ENCODE measurements around the gene TSC1. TPM values are rescaled to one million over a fixed set of nuclear protein-coding genes. Genes with fewer than 3 reads are reported as not detected.

The TSC1 gene
- total and polyA plus RNA-seq, 2 experiments from 2014 or later: 18.8 to 22.4 TPM

DNA sequence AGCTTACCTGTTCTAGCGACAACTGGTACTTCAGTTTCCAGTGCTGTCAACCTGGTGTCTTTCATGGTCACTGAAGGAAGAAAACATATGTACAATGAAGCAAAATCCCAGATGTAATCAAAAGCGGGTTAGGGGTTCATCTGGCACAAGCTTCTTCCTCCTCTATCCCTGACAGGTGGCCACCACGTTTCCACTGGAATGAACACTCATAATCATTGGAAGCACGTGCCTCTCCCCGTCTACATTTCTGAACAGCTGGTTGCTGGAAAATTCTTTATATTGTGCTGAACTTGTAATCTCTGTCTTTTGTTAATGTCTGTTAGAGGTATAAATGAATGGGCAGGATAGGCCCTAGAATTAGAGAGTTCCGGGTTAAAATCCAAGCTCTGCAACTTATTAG is 9.4 kb downstream of the TSC1 start:
- Histone ChIP-seq H3K36me3 (ENCODE audit: low read depth) (peaks cover 9% of the 10 kb centered on the region; the same call in 1 of the 2 replicates), H3K9ac (no peak overlapping the region), H3F3A (ENCODE audit: insufficient read depth) (no peaks in the 10 kb centered on the region), H3K9me2 (ENCODE audit: insufficient read depth) (no peaks in the 10 kb centered on the region), H3K79me2 (ENCODE audit: insufficient read depth) (peaks cover 95% of the 10 kb centered on the region), H3K27ac (no peak overlapping the region), H3K4me2 (ENCODE audit: unreplicated experiment) (no peak overlapping the region), H3K27me3 (replicated peaks; ENCODE audit: insufficient read depth) (no peaks in the 10 kb centered on the region), H3K4me1 (ENCODE audit: insufficient read depth) (0 out of 2 replicates have a peak, but pooled peaks cover 7% of the 10 kb centered on the region), H2AFZ (no peak overlapping the region), H4K20me1 (ENCODE audit: insufficient read depth) (no peaks in the 10 kb centered on the region; the same call in 1 of the 2 replicates), H3K9me3 (ENCODE audit: low read depth) (no peaks in the 10 kb centered on the region), H3K4me3 (no peak overlapping the region)
- no peak for DNase-seq
- in situ Hi-C loops (cut with MboI): no loop called here
- TF ChIP-seq EZH2 (IDR thresholded peaks at IDR 0.05; ENCODE audit: insufficient read depth, poor library complexity, severe bottlenecking) (no peak), EZH2phosphoT487 (IDR thresholded peaks at IDR 0.05; ENCODE audit: insufficient read depth, low read depth) (no peak)
- WGBS, 2 experiments (ENCODE audit: low coverage in 1 of 2, low lambda C conversion rate in 2 of 2, missing lambda C conversion rate in 2 of 2): 51 to 53% methylated on average over 6 of the region's 6 CpGs

DNA sequence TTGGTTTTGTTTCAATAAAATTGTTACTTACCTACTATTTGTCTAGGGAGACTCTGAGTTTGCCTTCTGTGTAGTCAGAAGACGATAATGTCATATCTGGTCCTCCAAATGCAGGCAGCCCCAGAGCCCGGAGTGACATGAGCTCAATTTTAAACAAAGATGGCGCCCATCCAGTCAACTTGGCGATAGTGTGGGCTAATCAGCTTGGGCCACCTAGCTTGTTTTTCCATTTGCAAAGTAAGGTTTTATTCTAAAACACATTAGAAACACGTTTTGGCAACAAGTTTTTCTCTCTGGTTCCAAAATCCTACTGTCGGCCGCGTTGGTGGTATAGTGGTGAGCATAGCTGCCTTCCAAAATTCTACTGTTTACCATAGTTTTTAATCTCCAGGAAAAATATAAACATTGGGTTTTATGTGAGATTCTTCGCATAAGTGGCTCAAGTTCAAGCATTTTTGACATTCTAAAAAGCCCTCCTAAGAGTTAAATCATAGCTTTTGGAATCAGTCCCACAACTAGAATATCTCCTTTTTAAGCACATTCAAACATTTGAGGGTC is 13.2 kb downstream of the TSC1 start:
- H4K20me1 ChIP-seq (ENCODE audit: insufficient read depth): no peaks in the 10 kb centered on the region; the same call in 1 of the 2 replicates
- WGBS, 2 experiments (ENCODE audit: low coverage in 1 of 2, low lambda C conversion rate in 2 of 2, missing lambda C conversion rate in 2 of 2): 98% methylated on average over 9 of the region's 9 CpGs
- no peak overlapping the region for H3K4me2 ChIP-seq (ENCODE audit: unreplicated experiment)
- no peaks in the 10 kb centered on the region for H3F3A ChIP-seq (ENCODE audit: insufficient read depth)
- H3K4me1 ChIP-seq (ENCODE audit: insufficient read depth): no peaks in the 10 kb centered on the region
- DNase-seq: no peak
- no peak overlapping the region for H2AFZ ChIP-seq
- TF ChIP-seq EZH2phosphoT487 (IDR thresholded peaks at IDR 0.05; ENCODE audit: insufficient read depth, low read depth): no peak
- TF ChIP-seq EZH2 (IDR thresholded peaks at IDR 0.05; ENCODE audit: insufficient read depth, poor library complexity, severe bottlenecking): no peak
- in situ Hi-C loops (cut with MboI): no loop called here
- no peak overlapping the region for H3K27ac ChIP-seq
- no peaks in the 10 kb centered on the region for H3K27me3 ChIP-seq (replicated peaks; ENCODE audit: insufficient read depth)
- H3K4me3 ChIP-seq: no peak overlapping the region
- H3K9ac ChIP-seq: no peak overlapping the region
- H3K36me3 ChIP-seq (ENCODE audit: low read depth): peaks cover 28% of the 10 kb centered on the region
- no peaks in the 10 kb centered on the region for H3K9me2 ChIP-seq (ENCODE audit: insufficient read depth)
- peaks cover 62% of the 10 kb centered on the region for H3K79me2 ChIP-seq (ENCODE audit: insufficient read depth)
- H3K9me3 ChIP-seq (ENCODE audit: low read depth): no peaks in the 10 kb centered on the region

DNA sequence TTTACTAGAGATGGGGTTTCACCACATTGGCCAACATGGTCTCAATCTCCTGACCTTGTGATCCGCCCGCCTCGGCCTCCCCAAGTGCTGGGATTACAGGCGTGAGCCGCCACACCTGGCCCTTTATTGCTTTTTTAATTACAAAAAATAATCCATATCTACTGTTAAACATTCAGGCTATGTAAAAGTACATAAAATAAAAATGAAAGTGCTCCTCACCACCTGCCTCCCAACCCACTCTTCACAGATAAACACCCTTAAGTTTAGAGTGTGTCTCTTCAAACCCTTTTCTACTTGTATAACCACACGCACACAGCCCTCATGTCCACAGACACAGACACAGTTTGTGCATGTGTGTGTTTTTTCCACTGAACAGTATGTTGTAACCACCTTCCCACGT is 16.7 kb downstream of the TSC1 start:
- Histone ChIP-seq H3K4me3 (no peak overlapping the region), H3K9ac (no peak overlapping the region), H3K79me2 (ENCODE audit: insufficient read depth) (peaks cover 26% of the 10 kb centered on the region), H3K36me3 (ENCODE audit: low read depth) (peaks cover 55% of the 10 kb centered on the region), H3K4me2 (ENCODE audit: unreplicated experiment) (no peak overlapping the region), H2AFZ (no peak overlapping the region), H3K9me2 (ENCODE audit: insufficient read depth) (no peaks in the 10 kb centered on the region), H3F3A (ENCODE audit: insufficient read depth) (no peaks in the 10 kb centered on the region), H3K4me1 (ENCODE audit: insufficient read depth) (no peaks in the 10 kb centered on the region), H3K9me3 (ENCODE audit: low read depth) (no peaks in the 10 kb centered on the region), H3K27me3 (replicated peaks; ENCODE audit: insufficient read depth) (no peaks in the 10 kb centered on the region), H3K27ac (no peak overlapping the region), H4K20me1 (ENCODE audit: insufficient read depth) (no peaks in the 10 kb centered on the region; the same call in 1 of the 2 replicates)
- no peak for DNase-seq
- in situ Hi-C loops (cut with MboI): no loop called here
- WGBS, 2 experiments (ENCODE audit: low coverage in 1 of 2, low lambda C conversion rate in 2 of 2, missing lambda C conversion rate in 2 of 2): 88 to 89% methylated on average over 7 of the region's 7 CpGs
- TF ChIP-seq EZH2phosphoT487 (IDR thresholded peaks at IDR 0.05; ENCODE audit: insufficient read depth, low read depth) (no peak), EZH2 (IDR thresholded peaks at IDR 0.05; ENCODE audit: insufficient read depth, poor library complexity, severe bottlenecking) (no peak)

GRCh38 chr9:132923346-132923902 is 21.0 kb downstream of the TSC1 start:
- H3K9ac ChIP-seq: no peak overlapping the region
- H3K79me2 ChIP-seq (ENCODE audit: insufficient read depth): no peaks in the 10 kb centered on the region
- H3K4me3 ChIP-seq: no peak overlapping the region
- 97 to 98% methylated on average over 9 of the region's 9 CpGs for WGBS, 2 experiments (ENCODE audit: low coverage in 1 of 2, low lambda C conversion rate in 2 of 2, missing lambda C conversion rate in 2 of 2)
- H3F3A ChIP-seq (ENCODE audit: insufficient read depth): no peaks in the 10 kb centered on the region
- no peaks in the 10 kb centered on the region for H3K9me3 ChIP-seq (ENCODE audit: low read depth)
- H3K4me2 ChIP-seq (ENCODE audit: unreplicated experiment): no peak overlapping the region
- H4K20me1 ChIP-seq (ENCODE audit: insufficient read depth): no peaks in the 10 kb centered on the region
- H3K27me3 ChIP-seq (replicated peaks; ENCODE audit: insufficient read depth): no peaks in the 10 kb centered on the region
- H3K27ac ChIP-seq: no peak overlapping the region
- no peaks in the 10 kb centered on the region for H3K9me2 ChIP-seq (ENCODE audit: insufficient read depth)
- H3K36me3 ChIP-seq (ENCODE audit: low read depth): peaks cover 82% of the 10 kb centered on the region
- H3K4me1 ChIP-seq (ENCODE audit: insufficient read depth): no peaks in the 10 kb centered on the region
- no peak for TF ChIP-seq EZH2phosphoT487 (IDR thresholded peaks at IDR 0.05; ENCODE audit: insufficient read depth, low read depth)
- no peak for TF ChIP-seq EZH2 (IDR thresholded peaks at IDR 0.05; ENCODE audit: insufficient read depth, poor library complexity, severe bottlenecking)
- no peak for DNase-seq
- in situ Hi-C loops (cut with MboI): no loop called here
- no peak overlapping the region for H2AFZ ChIP-seq

Data from GM23248 (cell line).